ENCODE measurements around the gene MNAT1.

The MNAT1 gene

DNA sequence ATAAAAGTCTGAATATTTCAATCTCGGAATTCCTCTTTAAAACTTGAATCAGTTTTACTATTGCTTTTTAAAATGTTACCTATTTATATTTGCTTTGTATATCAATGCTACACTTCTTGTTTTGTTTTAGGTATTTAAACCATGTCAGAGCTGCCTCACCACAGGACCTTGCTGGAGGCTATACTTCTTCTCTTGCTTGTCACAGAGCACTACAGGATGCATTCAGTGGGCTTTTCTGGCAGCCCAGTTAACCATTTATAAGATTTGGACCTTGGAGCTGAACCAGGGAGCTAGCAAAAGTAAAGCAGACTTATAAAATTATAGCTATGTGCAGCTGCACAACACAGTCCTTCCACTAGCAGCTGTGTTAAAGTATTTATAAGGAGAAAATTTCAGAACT is 233.5 kb downstream of the MNAT1 start:
- no peak for DNase-seq (ENCODE audit: low read depth)

DNA sequence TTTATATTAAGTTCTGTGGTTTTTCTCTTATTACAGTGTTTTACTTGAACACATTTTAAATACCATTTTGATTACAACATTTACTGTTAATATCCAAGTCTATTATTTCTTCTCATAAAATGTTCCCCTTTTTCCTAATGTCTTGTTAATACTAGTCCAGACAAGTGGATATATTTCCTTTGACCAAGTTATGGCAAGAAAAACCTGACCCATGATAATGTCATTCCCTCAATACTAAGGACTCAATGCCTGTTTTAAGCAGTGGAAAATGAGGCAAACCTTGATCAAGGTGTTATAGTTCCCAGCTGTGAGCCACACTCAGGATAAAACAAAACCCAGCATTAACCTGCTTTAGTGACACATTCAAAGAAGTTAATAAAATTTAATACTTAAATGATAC is 234.1 kb downstream of the MNAT1 start:
- no peak for DNase-seq (ENCODE audit: low read depth)

DNA sequence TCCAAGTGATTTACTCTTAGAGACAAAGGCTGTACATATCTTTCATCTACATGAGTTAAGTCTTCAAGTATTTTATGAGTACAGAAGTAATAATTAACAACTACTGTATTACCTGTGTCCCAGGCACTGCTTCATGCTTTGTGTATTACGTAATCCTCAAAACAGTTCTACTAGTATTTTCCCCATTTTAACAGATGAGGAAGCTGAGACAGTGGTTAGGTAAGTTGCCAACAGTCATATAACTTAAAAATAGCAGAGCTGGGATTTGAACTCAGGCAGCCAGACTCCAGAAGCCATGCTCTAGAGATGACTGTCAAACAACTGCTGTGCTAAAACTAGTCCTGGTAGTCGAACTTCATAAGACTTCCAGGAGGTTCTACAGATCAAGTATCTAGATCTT is 235.6 kb downstream of the MNAT1 start:
- no peak for DNase-seq (ENCODE audit: low read depth)

DNA sequence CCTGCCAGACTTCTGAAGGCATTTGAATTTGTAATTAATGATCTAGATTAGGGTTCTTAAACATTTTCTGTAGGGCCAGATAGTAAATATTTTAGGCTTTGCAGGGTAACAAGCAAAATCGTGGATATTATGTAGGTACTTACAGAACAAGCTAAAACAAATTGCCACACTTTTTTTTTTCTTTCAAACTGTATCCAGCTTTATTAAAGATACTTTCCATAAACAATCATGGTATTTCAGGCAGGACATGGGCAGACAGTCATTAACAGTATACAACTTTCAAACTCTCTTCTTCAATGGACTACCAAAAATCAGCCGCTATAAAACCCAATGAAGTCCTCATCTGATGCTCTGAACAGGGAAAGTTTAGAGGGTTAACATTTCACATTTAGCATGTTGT is 236.7 kb downstream of the MNAT1 start:
- no peak for DNase-seq (ENCODE audit: low read depth)

DNA sequence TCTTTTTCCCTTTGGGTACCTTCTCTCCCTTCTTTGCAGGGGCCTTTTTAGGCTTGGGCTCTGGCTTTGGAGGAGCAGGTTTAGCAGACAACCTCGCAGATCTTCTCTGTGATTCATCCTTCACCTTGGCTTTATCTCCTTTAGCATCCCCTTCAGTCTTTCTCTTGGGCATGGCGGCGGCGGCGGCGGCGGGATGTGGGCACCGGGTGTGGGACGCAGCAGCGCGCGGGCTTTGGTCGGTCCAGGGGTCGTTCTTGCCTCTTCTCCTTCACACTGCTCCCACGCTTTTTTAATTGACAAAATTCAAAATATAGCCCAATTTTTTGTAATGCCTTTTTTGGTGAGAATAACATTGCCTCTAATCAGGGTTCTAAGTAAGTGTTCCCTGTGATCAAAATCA is 237.7 kb downstream of the MNAT1 start:
- no peak for DNase-seq (ENCODE audit: low read depth)

DNA sequence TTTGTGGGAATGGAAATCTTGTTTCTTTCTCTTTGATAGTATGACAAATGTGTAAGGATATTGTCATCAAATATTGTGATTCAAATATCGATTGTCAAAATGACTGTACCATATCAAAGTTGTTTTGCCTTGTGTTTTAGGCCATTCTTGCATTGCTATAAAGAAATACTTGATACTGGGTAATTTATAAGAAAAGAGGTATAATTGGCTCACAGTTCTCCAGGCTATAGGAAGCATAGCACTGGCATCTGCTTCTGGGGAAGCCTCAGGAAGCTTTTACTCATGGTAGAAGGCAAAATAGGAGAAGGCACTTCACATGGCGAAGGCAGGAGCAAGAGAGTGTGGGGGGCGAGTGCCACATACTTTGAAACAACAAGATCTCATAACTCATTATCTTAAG is 238.5 kb downstream of the MNAT1 start:
- DNase-seq (ENCODE audit: low read depth) = no peak

DNA sequence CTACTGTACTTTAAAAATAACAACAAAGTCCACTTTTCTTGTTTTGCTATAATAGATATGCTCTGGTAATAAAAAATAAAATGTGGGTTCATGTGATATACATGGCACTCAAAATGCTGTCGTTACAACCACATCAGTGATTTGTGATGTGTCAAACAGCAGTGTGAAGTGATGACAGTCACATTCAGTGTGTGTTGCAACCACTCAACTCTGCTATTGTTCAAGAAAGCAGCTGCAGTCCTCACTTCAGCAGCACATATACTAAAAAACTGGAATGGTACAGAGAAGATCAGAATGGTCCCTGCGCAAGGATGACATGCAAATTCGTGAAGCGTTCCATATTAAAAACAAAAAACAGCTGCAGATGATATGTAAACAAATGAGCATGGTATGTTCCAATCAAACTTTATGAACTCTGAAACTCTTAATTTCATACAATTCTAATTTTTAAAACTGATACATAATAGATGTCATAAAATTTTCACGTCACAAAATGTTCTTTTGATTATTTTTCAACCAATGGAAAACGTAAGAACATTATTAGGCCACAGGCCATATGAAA is 239.6 kb downstream of the MNAT1 start:
- DNase-seq (ENCODE audit: low read depth) = no peak

DNA sequence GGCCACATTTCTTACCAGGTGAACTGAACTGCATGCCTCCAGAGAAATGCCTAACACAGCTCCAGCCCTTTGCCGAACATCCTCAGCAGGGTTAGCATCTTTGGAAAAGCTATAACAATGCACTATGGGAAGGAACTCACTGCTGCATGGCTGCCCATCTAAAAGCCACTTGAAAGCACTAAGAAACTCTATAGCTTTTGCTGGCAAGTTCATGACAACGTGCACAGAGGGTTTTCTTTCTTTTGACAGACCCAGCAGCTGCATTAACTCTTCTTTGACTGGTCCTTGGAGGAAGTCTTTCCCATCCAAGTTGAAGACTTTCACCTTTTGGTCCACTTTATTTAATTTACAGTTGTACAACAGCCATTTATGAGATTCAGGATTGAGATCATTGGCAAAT is 241.0 kb downstream of the MNAT1 start:
- DNase-seq (ENCODE audit: low read depth) = no peak

DNA sequence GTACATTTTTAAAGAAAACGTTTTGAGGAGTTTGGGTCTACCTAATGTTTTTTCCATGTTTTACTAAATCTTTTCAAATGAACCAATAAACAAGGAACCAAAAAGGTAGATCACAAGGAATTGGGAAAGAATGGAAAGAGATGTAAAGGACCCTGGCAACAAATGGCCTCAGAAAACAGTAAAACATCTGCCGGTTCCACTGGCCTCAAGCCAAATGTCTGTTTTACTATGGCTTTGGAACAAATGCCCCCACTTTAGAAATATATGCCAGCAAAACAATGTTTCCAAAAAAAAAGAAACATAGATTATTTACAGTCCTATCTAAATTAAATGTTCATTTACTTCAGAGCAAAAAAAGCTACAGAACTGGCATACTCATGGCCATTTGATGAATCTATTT is 243.3 kb downstream of the MNAT1 start:
- no peak for DNase-seq (ENCODE audit: low read depth)

DNA sequence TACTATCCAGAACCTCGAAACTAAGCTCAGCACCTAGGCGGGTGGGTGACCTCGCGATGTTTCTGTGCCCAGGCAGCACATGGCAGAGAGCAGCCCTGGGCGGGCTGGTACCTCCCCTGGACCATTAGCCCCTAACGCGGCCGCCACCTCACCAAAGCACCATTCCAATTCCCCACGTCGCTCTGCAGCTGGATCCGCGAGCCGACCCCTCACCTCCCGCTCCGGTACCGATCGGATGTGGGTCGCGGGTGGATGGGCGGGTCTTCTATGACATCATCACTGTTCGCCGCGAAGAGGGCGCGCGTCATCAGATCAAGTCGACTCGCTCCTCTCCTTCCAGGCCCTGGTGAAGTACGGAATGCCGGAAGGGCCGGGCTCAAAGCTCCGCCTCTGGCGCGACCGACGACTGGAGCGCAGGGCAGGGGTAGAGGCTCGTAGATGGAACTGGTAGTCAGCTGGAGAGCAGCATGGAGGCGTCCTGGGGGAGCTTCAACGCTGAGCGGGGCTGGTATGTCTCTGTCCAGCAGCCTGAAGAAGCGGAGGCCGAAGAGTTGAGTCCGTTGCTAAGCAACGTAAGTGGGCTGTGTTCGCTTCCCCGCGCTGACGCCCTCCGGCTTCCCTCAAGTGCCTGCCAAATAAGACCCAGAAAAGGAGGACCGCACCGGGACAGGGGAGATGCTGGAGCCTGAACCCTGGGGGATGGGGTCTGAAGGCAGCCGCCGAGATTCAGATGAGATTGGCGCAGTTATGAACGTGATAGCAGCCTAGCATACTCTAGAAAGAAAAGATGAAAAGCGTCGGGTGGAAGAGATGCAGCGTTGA is 246.5 kb downstream of the MNAT1 start, which contains the start of the genes SLC38A6 and TRMT5:
Gene SLC38A6 (plus strand): TSS at position 435 of the 822 bp plus-strand sequence. CDS start 33 bp downstream, at position 468.
Gene TRMT5 (minus strand): TSS at position 269 of the 822 bp plus-strand sequence. CDS start 106 bp downstream, at position 163.
- peak; percentile 79 for DNase-seq (ENCODE audit: low read depth)

DNA sequence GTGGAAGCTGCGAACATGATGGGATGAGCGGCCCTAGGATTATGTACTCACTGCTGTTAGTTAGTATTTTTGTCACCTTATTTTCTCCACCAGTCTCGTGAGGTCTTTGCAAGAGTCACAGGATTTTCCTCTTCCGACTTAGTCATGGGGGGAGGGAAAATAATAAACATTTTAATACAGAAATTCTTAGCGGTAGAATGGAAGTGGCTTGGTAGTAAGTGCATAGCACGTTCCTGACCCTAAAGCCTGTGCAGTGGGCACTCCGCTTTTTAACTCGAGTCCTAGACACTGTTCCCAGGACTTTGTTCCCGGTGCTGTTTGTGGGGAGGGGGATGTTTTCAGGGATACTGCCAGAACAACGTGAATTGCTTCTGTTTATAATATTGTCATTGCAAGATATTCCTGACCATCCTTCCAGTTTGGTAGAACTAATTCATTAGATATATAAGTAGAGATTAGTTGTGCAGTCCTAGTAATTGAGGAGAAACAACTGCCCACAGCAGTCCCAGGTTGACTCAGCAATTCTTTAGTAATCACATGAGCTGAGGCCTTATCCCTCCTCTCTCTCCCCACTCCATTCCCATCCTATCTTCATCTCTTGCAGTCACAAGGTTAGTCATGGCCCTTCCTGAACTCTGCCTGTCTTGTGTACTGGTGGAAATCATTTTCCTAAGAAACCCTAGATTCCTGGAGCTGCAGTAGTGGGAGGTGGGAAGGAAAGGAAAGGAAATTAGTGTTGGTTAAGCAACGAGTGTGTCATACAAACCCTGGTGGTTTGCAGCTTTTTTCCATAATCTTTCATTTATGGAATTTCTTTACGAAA is 247.3 kb downstream of the MNAT1 start:
- DNase-seq (ENCODE audit: low read depth) = no peak

DNA sequence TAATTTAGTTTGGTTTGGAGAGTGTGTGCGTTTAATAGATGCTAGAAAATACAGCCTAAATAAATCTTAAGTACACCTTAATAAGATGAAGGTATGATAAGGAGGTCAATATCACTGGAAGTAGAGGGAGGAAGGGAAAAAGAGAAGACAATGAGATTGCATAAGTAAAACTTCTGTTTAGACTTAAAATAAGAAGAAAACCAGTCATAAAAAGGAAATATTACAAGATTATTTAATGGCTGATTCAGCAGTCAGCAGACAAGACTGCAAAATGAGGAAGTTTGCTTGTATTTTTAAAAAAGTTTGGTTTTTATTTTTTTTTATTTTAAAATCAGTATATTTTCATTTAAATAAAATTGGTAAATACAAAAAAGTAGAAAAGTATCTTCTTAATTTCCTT is 249.6 kb downstream of the MNAT1 start:
- no peak for DNase-seq (ENCODE audit: low read depth)

DNA sequence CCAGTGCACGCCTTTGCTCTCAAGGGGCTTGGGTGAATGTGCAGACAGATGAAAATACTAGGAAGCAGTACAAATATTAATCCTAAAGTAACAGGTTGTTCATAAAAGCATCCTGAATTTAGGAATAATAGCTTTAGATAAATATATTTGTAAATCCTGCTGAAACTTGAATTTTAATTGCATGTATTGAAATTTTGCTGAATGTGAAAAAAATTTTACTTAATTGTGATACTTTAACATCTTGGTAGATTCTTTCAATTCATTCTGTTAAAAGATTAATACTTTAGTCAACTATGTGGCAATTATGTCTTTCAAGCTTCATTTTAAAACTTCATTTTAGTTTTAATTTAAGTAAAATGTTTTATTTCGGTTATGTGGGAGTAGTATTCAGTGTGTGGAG is 251.9 kb downstream of the MNAT1 start:
- DNase-seq (ENCODE audit: low read depth) = no peak

DNA sequence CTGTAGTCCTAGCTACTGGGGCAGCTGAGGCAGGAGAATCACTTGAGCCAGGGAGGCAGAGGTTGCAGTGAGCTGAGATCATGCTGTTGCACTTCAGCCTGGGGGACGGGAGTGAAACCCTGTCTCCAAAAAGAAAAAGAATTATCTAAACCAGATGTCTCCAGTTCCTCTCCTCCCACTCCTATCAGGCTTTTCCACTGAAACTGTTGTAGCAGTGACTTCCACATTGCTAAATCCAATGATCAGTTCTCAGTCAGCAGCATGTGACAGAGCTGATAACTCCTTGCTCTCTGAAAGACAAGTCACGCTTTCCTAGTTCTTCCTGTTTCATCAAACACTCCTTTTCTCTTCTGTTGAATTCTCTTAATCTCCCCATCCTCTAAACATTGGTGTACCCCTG is 255.0 kb downstream of the MNAT1 start:
- no peak for DNase-seq (ENCODE audit: low read depth)

DNA sequence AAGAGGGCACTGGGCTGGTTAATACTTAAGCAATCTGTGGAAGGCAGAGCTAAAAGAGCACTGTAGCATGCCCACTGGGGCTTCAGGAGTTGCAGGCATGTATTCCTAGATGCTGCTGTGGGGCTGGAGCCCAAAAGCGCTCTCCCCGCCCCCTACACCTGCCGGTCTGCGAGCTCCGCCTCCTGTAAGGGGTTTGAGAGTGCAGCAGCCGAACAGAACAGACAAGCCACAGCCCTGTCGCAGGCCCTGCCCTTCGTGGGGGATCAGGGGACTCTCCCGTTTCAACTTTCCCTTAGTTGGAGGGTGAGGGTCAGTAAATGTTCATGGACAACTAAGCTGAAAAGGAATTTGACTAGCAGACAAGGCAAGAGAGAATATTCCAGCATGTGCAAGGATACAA is 264.1 kb downstream of the MNAT1 start:
- DNase-seq (ENCODE audit: low read depth) = no peak

DNA sequence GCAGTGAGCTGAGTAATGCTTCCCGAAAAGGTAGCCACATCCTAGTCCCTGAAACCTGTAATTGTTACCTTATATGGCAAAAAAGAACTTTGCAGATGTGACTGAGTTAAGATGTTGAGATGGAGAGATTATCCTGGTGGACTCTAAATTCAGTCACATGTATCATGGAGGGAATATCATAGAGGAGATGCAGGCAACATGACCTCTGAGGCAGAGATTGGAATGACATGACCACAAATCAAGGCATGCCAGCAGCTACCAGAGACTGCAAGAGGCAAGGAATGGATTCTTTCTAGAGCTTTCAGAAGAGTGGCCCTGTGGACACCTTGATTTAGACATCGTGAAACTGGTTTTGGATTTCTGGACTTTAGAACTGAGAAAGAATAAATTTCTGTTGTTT is 265.0 kb downstream of the MNAT1 start:
- DNase-seq (ENCODE audit: low read depth) = no peak

DNA sequence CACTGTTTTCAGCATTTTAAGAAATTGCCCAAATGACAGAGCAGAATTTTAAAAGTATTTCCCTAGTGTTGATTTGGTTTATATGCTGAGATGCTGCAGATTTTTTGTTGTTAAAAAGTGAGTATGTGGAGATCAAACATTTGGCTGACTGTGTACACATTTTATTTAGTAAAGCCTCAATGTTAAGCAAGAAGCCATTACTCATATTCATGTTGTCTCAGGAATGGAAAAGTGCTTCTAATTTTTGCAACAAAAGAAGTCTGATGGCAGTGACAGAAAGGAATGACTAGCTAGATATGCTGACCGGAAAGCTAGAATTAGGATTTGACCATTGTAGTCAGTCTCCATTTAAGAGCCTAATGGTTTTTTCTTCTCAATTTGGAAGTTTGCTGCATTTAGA is 269.0 kb downstream of the MNAT1 start:
- DNase-seq (ENCODE audit: low read depth) = no peak

DNA sequence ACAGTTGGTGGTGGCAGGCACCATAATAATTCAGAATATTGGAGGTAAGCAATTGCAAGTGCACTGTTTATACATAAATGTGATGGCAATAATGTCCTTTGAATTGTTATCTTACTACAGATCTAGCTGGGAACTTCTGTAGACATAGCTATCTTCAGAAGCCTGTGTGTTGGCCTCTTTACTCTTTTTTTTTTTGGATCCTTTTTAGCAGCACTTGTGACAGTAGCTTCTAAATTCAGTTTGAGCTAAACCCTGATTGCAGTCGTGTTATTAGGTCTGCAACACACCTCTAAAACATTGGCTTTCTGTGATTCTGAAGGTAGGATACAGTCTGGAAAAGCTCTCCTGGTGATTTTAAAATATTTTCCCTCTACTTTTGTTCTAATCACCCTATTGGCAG is 285.0 kb downstream of the MNAT1 start:
- DNase-seq (ENCODE audit: low read depth) = no peak
